Activated T-cell treated with anti-CD3 and anti-CD28 coated beads for 48 hours (primary cell): ENCODE measurements around the gene KLRC3.
"Not testable (repeated sequence)": the region's sequence is repeated elsewhere in the genome, so short reads cannot be mapped to it uniquely, and the experiment has no call there.

Experiments
- DNase-seq: peaks from one replicate; pipeline ENCODE4 v3.0.0-alpha.2; 2020; ENCODE audit warnings: low read depth

The KLRC3 gene

GRCh38 chr12:10420334-10420733 is at the start of gene KLRC3:
Gene KLRC3, minus strand, starts transcription at chr12:10420595. Its CDS starts 45 bp downstream, at chr12:10420550.
- DNase-seq: not testable (repeated sequence)

- DNase-seq: no peak
Measured at GRCh38 chr12:10469701-10470100, 49.3 kb upstream of the KLRC3 start.

- DNase-seq: no peak
Measured at GRCh38 chr12:10466311-10466710, 45.9 kb upstream of the KLRC3 start.

GRCh38 chr12:10457760-10458159 is 37.4 kb upstream of the KLRC3 start:
- no peak for DNase-seq

GRCh38 chr12:10456856-10457255 is 36.5 kb upstream of the KLRC3 start:
- DNase-seq: no peak

- no peak for DNase-seq
Measured at GRCh38 chr12:10455766-10456165, 35.4 kb upstream of the KLRC3 start.

- DNase-seq: no peak
Measured at GRCh38 chr12:10454531-10454930, 34.1 kb upstream of the KLRC3 start.

GRCh38 chr12:10453156-10453555 is 32.8 kb upstream of the KLRC3 start, which contains the start of gene KLRC1:
Gene KLRC1, minus strand, starts transcription at chr12:10453377. Its CDS starts 2,221 bp downstream, at chr12:10451156.
- DNase-seq: no peak

GRCh38 chr12:10448236-10448635 is 27.8 kb upstream of the KLRC3 start:
- no peak for DNase-seq

GRCh38 chr12:10446052-10446451 is 25.7 kb upstream of the KLRC3 start:
- not testable (repeated sequence) for DNase-seq

- DNase-seq: not testable (repeated sequence)
Measured at GRCh38 chr12:10441144-10441543, 20.7 kb upstream of the KLRC3 start.

- not testable (repeated sequence) for DNase-seq
Measured at GRCh38 chr12:10439608-10440274, 19.3 kb upstream of the KLRC3 start.

- DNase-seq: not testable (repeated sequence)
Measured at GRCh38 chr12:10437601-10438000, 17.2 kb upstream of the KLRC3 start.

GRCh38 chr12:10435816-10436215 is 15.4 kb upstream of the KLRC3 start, which contains the start of gene KLRC2:
Gene KLRC2, minus strand, starts transcription at chr12:10436010. Its CDS starts 24 bp downstream, at chr12:10435986.
- DNase-seq: not testable (repeated sequence)

- not testable (repeated sequence) for DNase-seq
Measured at GRCh38 chr12:10430623-10431022, 10.2 kb upstream of the KLRC3 start.

GRCh38 chr12:10425938-10426337 is 5.5 kb upstream of the KLRC3 start:
- DNase-seq: not testable (repeated sequence)

GRCh38 chr12:10424260-10424899 is 4.0 kb upstream of the KLRC3 start:
- DNase-seq: not testable (repeated sequence)

GRCh38 chr12:10422159-10422558 is 1.8 kb upstream of the KLRC3 start:
- not testable (repeated sequence) for DNase-seq

GRCh38 chr12:10409392-10409791 is 11.0 kb downstream of the KLRC3 start, which contains the start of gene KLRC4:
Gene KLRC4, minus strand, starts transcription at chr12:10409757. Its CDS starts 182 bp downstream, at chr12:10409575.
- DNase-seq: no peak

GRCh38 chr12:10408842-10409241 is 11.6 kb downstream of the KLRC3 start:
- DNase-seq: no peak

- DNase-seq: no peak
Measured at GRCh38 chr12:10406725-10407124, 13.7 kb downstream of the KLRC3 start.

- DNase-seq: no peak
Measured at GRCh38 chr12:10405294-10405693, 15.1 kb downstream of the KLRC3 start.

GRCh38 chr12:10404798-10405197 is 15.6 kb downstream of the KLRC3 start:
- DNase-seq: no peak
